Naive thymus-derived CD8-positive, alpha-beta T cell (primary cell): Measurements from ENCODE around the gene MC3R. TPM values are rescaled to one million over a fixed set of nuclear protein-coding genes. Genes with fewer than 3 reads are reported as not detected.

Experiments
- ATAC-seq, 2 donors: fragments of 150-1000 bp; cut with Tn5 transposase in 1 of 2; sonication (Bioruptor Pico), chemical (Tn5 transposase) in 1 of 2; 1 replicate in 1 of 2; 2 replicates in 1 of 2; pipeline ENCODE4 v1.10.0; 2021; ENCODE audit warnings: mild to moderate bottlenecking in 2 of 2, moderate library complexity in 2 of 2
- POLR2A ChIA-PET: fragments of 350-600 bp; sonication (Branson Sonifier 250); formaldehyde crosslinking; loops from one replicate; lab custom pipeline; 2021; ENCODE audit warnings: antibody characterized with exemption; lab: Charles Lee
- DNase-seq, 10 donors: peaks; one replicate each; pipeline versions ENCODE4 v3.0.0 to v3.0.0-alpha.2; 2020 to 2022
- H3K27ac Mint-ChIP-seq, 10 donors: one replicate each; pipeline ENCODE4 v1.8.0; 2020 to 2022; ENCODE audit warnings: mild to moderate bottlenecking in 10 of 10, mixed read lengths in 10 of 10, moderate library complexity in 4 of 10, inconsistent platforms in 1 of 10
- H3K27me3 Mint-ChIP-seq, 5 donors: one replicate each; pipeline ENCODE4 v1.8.0; 2021 to 2022; ENCODE audit warnings: mixed read lengths in 5 of 5
- H3K36me3 Mint-ChIP-seq, 3 donors: one replicate each; pipeline ENCODE4 v1.8.0; 2020 to 2022; ENCODE audit warnings: mixed read lengths in 3 of 3, mild to moderate bottlenecking in 2 of 3, inconsistent platforms in 1 of 3
- H3K4me1 Mint-ChIP-seq, 4 donors: one replicate each; pipeline ENCODE4 v1.8.0; 2021 to 2022; ENCODE audit warnings: mixed read lengths in 4 of 4
- H3K4me3 Mint-ChIP-seq, 10 donors: one replicate each; pipeline ENCODE4 v1.8.0; 2020 to 2022; ENCODE audit warnings: mild to moderate bottlenecking in 10 of 10, mixed read lengths in 10 of 10, moderate library complexity in 6 of 10, inconsistent platforms in 1 of 10
- H3K9me3 Mint-ChIP-seq, 9 donors: one replicate each; pipeline ENCODE4 v1.8.0; 2020 to 2022; ENCODE audit warnings: mixed read lengths in 9 of 9, mild to moderate bottlenecking in 3 of 9, inconsistent platforms in 1 of 9, moderate library complexity in 1 of 9
- polyA plus RNA-seq, 3 donors: library from polyadenylated mRNA; unstranded; fragments of 300-500 nt; fragmentation: Illumina TruSeq; gene quantifications; one replicate each; pipeline ENCODE4 v1.2.3, GENCODE V29; 2021
- total RNA-seq, 8 experiments: library from RNA in 2 of 8; stranded (reverse) in 2 of 8; gene quantifications; one replicate each; pipeline ENCODE4 v1.2.3 and lab custom pipeline; 2021 to 2026

MC3R gene
- total and polyA plus RNA-seq, 5 experiments from 2014 or later, result not detected

DNA sequence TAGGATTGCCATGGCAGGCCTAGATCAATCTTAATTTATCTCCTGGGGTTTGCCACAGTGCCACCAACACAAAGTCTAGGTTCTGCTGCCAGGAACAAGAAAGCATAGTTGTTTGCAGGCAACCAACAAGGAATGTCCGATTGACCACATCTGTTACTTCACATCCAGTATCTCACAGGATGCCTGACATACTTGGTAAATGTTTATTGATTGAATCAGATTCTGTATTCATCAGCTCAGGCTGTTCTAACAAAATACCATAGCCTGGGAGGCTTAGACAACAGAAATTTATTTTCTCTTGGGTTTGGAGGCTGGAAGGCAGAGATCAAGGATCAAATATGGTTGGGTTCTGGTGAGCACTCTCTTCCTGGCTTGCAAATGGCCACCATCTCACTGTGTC is 26.3 kb upstream of the MC3R start:
- peaks cover 0 to 9% (median 0%) of the 10 kb centered on the region in 3 donors for H3K36me3 Mint-ChIP-seq
- H3K4me3 Mint-ChIP-seq, result no peak overlapping the region
- H3K9me3 Mint-ChIP-seq, result peaks cover 0 to 23% (median 12%) of the 10 kb centered on the region in 9 donors
- POLR2A ChIA-PET, result no interaction called here
- DNase-seq, result no peak
- H3K27me3 Mint-ChIP-seq, result peaks cover 0 to 17% (median 7%) of the 10 kb centered on the region in 5 donors
- no peaks in the 10 kb centered on the region for H3K4me1 Mint-ChIP-seq
- no peak for ATAC-seq
- no peak overlapping the region for H3K27ac Mint-ChIP-seq

DNA sequence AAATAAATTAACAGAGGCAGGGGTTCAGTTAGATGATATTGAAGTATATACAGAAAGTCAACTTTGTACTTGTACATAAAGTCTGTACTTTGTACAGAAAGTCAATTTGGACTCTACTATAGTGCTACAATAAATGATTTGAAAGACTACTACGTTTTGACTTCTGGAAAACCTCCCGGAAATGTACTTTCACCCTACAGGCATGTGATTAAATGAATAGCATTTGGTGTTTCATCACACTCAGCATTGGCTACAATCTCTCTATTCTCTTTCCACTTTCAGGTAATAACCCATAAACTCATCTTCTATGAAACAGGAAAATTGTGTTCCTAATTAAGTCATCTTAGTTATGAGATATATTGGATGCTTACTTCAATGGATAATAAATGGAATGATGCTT is 25.6 kb upstream of the MC3R start:
- no peak overlapping the region for H3K4me3 Mint-ChIP-seq
- H3K27ac Mint-ChIP-seq, result no peak overlapping the region
- POLR2A ChIA-PET, result no interaction called here
- H3K27me3 Mint-ChIP-seq, result peaks cover 3 to 20% (median 7%) of the 10 kb centered on the region in 5 donors
- no peak for DNase-seq
- H3K4me1 Mint-ChIP-seq, result no peaks in the 10 kb centered on the region
- peaks cover 0 to 23% (median 12%) of the 10 kb centered on the region in 9 donors for H3K9me3 Mint-ChIP-seq
- ATAC-seq, result no peak
- H3K36me3 Mint-ChIP-seq, result peaks cover 0 to 9% (median 0%) of the 10 kb centered on the region in 3 donors

DNA sequence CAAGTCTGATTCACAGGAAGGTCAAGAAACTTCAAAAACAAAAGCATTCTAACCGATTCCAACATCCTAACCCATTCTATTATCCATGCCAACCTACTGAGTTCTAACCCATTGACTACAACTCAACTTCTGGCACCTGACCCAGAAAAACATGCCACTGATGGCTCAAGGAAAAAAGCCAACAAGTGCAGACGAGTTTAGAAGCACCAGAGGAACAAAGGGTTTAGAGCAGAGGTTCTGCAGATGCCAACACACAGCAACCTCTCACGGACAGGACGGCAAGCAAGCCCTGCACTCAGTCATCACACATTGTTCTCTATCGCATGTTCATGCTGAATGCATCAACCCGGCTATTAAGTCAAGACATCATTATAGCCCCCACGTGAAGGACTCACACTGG is 25.2 kb upstream of the MC3R start:
- H3K27me3 Mint-ChIP-seq, result peaks cover 7 to 25% (median 9%) of the 10 kb centered on the region in 5 donors
- DNase-seq, result no peak
- H3K4me3 Mint-ChIP-seq, result no peak overlapping the region
- POLR2A ChIA-PET, result no interaction called here
- no peak for ATAC-seq
- no peaks in the 10 kb centered on the region for H3K4me1 Mint-ChIP-seq
- no peak overlapping the region for H3K27ac Mint-ChIP-seq
- H3K9me3 Mint-ChIP-seq, result peaks cover 0 to 23% (median 12%) of the 10 kb centered on the region in 9 donors
- H3K36me3 Mint-ChIP-seq, result peaks cover 0 to 9% (median 0%) of the 10 kb centered on the region in 3 donors

DNA sequence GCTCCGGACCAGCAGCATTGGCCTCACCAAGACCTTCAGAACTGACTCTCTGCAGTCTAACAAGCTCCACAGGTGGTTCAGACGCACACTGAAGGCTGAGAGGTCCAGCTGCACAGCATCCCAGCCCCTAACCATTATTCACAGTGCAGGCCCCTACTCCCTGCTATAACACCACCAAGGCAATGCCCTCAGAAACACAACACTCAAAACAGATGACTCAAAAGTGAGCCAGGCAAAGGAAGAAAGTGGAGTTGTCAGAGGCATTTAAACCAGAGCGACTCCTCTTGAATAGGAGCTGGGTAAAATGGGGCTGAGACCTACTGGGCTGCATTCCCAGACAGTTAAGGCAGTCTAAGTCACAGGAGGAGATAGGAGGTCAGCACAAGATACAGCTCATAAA is 20.5 kb upstream of the MC3R start:
- Mint-ChIP-seq H3K4me1 (no peaks in the 10 kb centered on the region), H3K36me3 (no peaks in the 10 kb centered on the region), H3K27ac (no peak overlapping the region), H3K9me3 (peaks cover 0 to 9% (median 0%) of the 10 kb centered on the region in 9 donors), H3K27me3 (peaks cover 7 to 21% (median 9%) of the 10 kb centered on the region in 5 donors), H3K4me3 (no peak overlapping the region)
- ATAC-seq (no peak), DNase-seq (no peak)
- POLR2A ChIA-PET, result no interaction called here

- DNase-seq (no peak), ATAC-seq (no peak)
- Mint-ChIP-seq H3K9me3 (peaks cover 0 to 23% (median 11%) of the 10 kb centered on the region in 9 donors), H3K4me3 (no peak overlapping the region), H3K27ac (no peak overlapping the region), H3K4me1 (no peaks in the 10 kb centered on the region), H3K27me3 (peaks cover 6 to 16% (median 9%) of the 10 kb centered on the region in 5 donors), H3K36me3 (peaks cover 0 to 11% (median 0%) of the 10 kb centered on the region in 3 donors)
- POLR2A ChIA-PET, result no interaction called here
These were observed 18.7 kb upstream of the MC3R start for GRCh38 chr20:56229812-56230211.

GRCh38 chr20:56234110-56234509 is 14.4 kb upstream of the MC3R start:
- H3K4me1 Mint-ChIP-seq, result no peaks in the 10 kb centered on the region
- no peak for ATAC-seq
- POLR2A ChIA-PET, result no interaction called here
- DNase-seq, result no peak
- peaks cover 8 to 26% (median 16%) of the 10 kb centered on the region in 5 donors for H3K27me3 Mint-ChIP-seq
- no peak overlapping the region for H3K27ac Mint-ChIP-seq
- H3K4me3 Mint-ChIP-seq, result no peak overlapping the region
- peaks cover 8 to 39% (median 17%) of the 10 kb centered on the region in 9 donors for H3K9me3 Mint-ChIP-seq
- H3K36me3 Mint-ChIP-seq, result peaks cover 0 to 31% (median 2%) of the 10 kb centered on the region in 3 donors

DNA sequence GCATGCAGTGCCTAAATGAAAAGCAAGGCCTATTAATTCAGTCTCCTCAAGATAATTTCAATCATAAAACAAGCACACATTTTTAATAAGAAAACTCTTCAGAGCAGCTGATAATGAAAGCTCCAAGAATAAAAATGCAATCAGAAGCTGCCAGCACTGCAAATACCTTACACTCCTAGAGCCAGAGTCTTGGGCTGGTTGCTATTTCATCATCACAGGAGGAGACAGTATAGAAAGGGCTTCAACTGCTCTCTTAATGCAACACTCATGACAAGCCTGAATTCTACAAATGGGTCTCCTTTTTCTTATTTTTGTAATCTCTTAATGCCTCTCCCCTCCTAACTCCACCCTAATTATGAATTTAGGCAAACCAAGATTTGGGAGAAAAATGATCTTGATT is 11.2 kb upstream of the MC3R start:
- DNase-seq (no peak), ATAC-seq (no peak)
- Mint-ChIP-seq H3K4me3 (no peak overlapping the region), H3K36me3 (peaks cover 0 to 31% (median 2%) of the 10 kb centered on the region in 3 donors), H3K27ac (no peak overlapping the region), H3K4me1 (no peaks in the 10 kb centered on the region), H3K9me3 (peaks cover 9 to 38% (median 20%) of the 10 kb centered on the region in 9 donors), H3K27me3 (peaks cover 14 to 27% (median 18%) of the 10 kb centered on the region in 5 donors)
- POLR2A ChIA-PET, result no interaction called here

DNA sequence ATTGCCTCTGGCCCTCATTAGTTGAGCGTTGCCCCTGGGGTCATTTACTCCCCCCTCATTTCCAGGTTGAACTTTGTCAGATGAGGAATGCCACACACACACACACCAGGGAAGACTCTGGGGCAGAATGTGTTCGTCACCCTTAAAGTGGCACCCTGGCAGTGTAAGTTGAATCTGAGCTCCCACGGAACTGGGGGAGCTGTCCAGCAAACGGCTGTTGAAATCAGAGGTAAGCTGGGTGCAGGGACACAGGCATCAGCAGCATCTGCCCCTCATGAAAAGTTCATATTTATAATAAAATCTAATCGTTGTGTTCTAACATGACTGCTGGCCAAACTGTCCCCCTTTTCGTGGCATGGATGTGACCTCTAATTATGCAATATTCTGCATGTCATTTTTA is 4.3 kb upstream of the MC3R start:
- POLR2A ChIA-PET, result no interaction called here

DNA sequence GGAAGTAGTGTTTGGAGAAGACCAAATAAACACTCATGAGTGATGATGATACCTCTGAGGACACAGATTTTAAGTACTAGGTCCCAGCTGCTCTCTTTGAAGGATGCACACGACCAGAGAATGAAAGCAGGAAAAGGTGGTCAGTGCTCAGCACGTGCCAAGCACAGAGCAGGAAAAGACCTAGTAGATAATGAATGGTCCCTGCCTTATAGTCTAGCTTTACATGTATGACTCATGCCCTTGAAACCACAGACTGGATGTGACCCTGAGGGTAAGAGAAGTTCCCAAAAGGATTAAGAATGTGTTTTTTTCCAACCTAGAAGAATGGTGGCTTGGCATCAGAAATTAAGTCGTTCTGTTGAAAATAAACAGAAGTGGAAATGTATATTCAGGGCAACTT is 2.8 kb upstream of the MC3R start:
- no peaks in the 10 kb centered on the region for H3K36me3 Mint-ChIP-seq
- H3K27me3 Mint-ChIP-seq, result peaks cover 14 to 51% (median 39%) of the 10 kb centered on the region in 5 donors
- DNase-seq (no peak), ATAC-seq (no peak)
- POLR2A ChIA-PET, result no interaction called here
- H3K9me3 Mint-ChIP-seq, result peaks cover 0 to 2% (median 0%) of the 10 kb centered on the region in 9 donors
- no peak overlapping the region for H3K27ac Mint-ChIP-seq
- H3K4me3 Mint-ChIP-seq, result no peak overlapping the region
- peaks cover 0 to 3% (median 0%) of the 10 kb centered on the region in 4 donors for H3K4me1 Mint-ChIP-seq

More for the DNA sequence above, 4.3 kb upstream of the MC3R start:
- Mint-ChIP-seq H3K4me1 (peaks cover 0 to 3% (median 0%) of the 10 kb centered on the region in 4 donors), H3K27me3 (peaks cover 7 to 44% (median 32%) of the 10 kb centered on the region in 5 donors), H3K4me3 (no peak overlapping the region), H3K36me3 (no peaks in the 10 kb centered on the region), H3K9me3 (peaks cover 0 to 5% (median 0%) of the 10 kb centered on the region in 9 donors), H3K27ac (no peak overlapping the region)
- DNase-seq (no peak), ATAC-seq (no peak)

GRCh38 chr20:56249244-56249955 is 868 bp downstream of the MC3R start:
- POLR2A ChIA-PET, result no interaction called here
- DNase-seq (no peak), ATAC-seq (no peak)
- peaks cover 16 to 77% (median 48%) of the 10 kb centered on the region in 5 donors for H3K27me3 Mint-ChIP-seq
- peaks cover 0 to 3% (median 0%) of the 10 kb centered on the region in 4 donors for H3K4me1 Mint-ChIP-seq
- peak overlapping the region in 1 of 10 donors; percentile 11 for H3K27ac Mint-ChIP-seq
- no peak overlapping the region for H3K4me3 Mint-ChIP-seq
- no peaks in the 10 kb centered on the region for H3K36me3 Mint-ChIP-seq
- H3K9me3 Mint-ChIP-seq, result peaks cover 0 to 2% (median 0%) of the 10 kb centered on the region in 9 donors

DNA sequence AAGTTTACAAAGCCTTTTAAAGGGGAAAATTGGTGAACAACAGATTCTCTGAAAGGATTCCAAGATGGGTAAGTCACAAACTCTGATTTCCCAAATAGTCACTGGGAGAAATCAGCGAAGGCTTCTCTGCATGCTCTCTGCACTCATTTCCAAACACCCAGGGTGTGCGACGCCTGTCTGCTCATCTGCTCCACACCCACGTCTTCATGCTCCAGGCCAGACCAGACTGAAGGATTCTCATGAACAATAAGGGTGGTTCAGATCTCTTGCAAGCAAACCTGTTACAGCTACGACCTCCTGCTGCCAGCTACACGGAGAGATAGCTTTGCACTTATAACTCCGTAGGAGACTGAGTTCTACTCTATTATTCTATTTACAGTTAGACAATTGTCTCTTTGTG is 1.4 kb downstream of the MC3R start:
- POLR2A ChIA-PET, result no interaction called here
- Mint-ChIP-seq H3K27me3 (peaks cover 17 to 78% (median 48%) of the 10 kb centered on the region in 5 donors), H3K4me3 (no peak overlapping the region), H3K36me3 (no peaks in the 10 kb centered on the region), H3K9me3 (peaks cover 0 to 2% (median 0%) of the 10 kb centered on the region in 9 donors), H3K27ac (no peak overlapping the region), H3K4me1 (peaks cover 0 to 3% (median 0%) of the 10 kb centered on the region in 4 donors)
- no peak for ATAC-seq
- DNase-seq, result no peak

DNA sequence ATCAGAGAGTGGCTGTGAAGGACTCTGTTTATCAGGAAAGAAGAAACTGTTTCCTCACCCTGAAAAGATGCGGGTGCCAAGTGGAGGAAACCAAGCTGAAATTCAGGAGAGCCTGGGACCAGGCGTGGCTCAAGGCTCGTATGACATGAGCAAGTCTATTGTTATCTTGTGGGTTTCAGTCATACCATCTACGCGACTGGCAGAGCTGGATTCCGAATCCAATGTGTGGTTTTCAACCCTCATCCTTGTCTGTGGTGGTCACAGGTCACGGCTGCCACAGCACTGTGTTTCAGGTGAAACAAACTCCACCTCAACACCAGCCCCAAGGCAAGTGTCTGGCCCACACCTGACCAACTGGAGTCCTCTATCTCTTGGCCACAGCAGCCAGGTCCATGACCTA is 9.1 kb downstream of the MC3R start:
- Mint-ChIP-seq H3K27ac (no peak overlapping the region), H3K4me1 (peaks cover 0 to 3% (median 0%) of the 10 kb centered on the region in 4 donors), H3K36me3 (no peaks in the 10 kb centered on the region), H3K27me3 (peaks cover 12 to 51% (median 15%) of the 10 kb centered on the region in 5 donors), H3K9me3 (peaks cover 0 to 2% (median 0%) of the 10 kb centered on the region in 9 donors), H3K4me3 (no peak overlapping the region)
- DNase-seq (no peak), ATAC-seq (no peak)
- POLR2A ChIA-PET, result no interaction called here

DNA sequence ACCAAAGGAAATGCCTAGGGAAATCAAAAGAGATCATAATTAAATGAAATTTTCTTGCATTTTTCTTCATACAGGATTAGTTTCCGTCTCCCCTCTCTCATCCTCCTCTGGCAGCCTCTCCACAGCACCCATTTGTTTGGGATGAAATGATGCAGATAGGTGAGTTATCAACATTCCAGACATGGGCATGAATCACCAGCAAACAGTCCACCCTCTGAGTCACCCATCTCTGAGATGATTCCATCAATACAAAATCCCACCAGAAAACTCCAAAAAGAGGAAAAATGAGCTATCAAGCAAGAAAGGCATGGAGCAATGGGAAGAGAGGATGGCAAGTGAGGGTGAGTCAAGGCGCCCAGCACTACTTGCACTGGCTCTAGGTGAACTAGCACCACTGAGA is 11.4 kb downstream of the MC3R start:
- DNase-seq (no peak), ATAC-seq (no peak)
- H3K27me3 Mint-ChIP-seq, result peaks cover 11 to 59% (median 14%) of the 10 kb centered on the region in 5 donors
- POLR2A ChIA-PET, result no interaction called here
- H3K36me3 Mint-ChIP-seq, result no peaks in the 10 kb centered on the region
- no peak overlapping the region for H3K4me3 Mint-ChIP-seq
- peak overlapping the region in 1 of 10 donors; percentile 63 for H3K27ac Mint-ChIP-seq
- peaks cover 0 to 3% (median 0%) of the 10 kb centered on the region in 4 donors for H3K4me1 Mint-ChIP-seq
- H3K9me3 Mint-ChIP-seq, result no peaks in the 10 kb centered on the region
